NCI-H146 (cell line): Measurements from ENCODE around the gene ZNG1C.
"Not testable (repeated sequence)": the region's sequence is repeated elsewhere in the genome, so short reads cannot be mapped to it uniquely, and the experiment has no call there.

Experiments
- DNase-seq: peaks from one replicate; lab custom pipeline; 2025; lab: John Stamatoyannopoulos, UW

The ZNG1C gene

DNA sequence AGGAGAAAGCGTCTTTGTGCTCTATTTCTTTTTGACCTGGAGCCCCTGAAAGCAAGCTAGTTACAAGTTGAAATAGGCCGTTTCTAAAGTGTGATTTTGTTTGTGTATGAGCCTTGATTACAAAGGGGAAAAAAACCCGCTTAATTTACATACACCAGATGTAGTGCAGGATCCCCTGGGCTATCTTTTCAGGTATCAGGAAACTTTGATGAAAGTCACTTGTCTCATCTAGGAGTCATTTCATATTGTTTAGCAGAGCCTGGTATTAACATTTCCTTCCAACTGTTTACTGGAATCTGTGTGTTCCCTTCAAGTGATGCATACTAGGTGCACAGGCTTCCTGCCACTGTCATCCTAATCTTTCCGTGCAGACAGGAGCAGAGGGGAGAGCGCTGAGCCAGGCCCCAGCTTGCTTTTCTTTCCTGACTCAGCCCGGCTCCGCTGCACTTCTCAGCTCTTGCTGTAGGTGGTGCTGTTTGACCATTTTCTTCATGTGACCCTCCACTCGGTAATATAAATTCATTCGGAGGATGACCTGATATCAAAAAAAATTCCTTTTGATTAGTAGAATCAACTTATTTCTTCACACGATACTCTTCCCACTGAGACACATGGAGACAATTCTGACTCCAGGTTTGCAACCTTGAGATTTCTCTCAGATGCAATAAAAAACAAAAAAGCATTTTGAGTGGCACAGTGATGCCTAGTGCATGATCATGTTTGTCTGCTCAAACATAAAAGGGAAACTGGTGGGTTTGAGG is 100.7 kb downstream of the ZNG1C start:
- DNase-seq: not testable (repeated sequence)

DNA sequence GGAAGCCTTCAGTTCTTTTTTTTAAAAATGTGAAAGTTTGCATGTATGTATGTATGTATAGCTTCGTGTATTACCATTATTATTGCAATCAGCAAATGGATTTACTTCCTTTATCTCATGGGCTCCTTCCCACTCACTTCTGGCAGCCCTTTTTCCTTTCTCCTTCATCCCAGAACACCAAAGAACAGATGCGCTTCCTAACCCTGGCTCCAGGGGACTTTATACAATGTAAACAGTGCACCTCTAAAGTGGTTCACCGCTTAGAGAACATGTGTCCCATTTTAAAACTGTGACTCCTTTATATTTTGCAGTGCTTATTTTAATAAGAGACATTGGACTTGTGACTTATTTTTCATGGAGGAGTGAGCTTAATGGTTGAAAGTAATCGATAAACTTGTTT is 101.5 kb downstream of the ZNG1C start:
- DNase-seq: not testable (repeated sequence)

DNA sequence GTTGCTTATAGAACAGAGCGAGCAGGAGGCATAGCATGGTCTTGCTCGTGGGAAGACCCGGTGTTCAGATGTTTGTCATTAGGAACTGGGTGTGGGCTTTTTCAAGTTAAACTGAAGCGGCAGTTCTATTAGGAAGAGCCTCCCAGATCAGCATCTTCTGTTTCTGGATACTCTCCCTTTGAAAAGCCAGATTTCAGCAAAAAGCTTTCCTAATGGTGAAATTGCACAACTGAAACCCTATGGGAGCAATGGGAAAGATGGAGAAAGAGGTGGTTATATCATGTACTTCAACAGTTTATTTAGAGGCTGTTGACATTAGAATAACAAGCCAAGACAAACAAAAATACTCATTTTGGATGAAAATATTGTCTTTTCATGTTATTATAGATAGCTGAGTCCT is 102.2 kb downstream of the ZNG1C start:
- not testable (repeated sequence) for DNase-seq
